Colonic mucosa (tissue), 4 donors: Measurements from ENCODE around the gene KCNK18. TPM values are rescaled to one million over a fixed set of nuclear protein-coding genes. Genes with fewer than 3 reads are reported as not detected.

Source experiments
- DNase-seq: peaks from one replicate; pipeline ENCODE4 v3.0.0-alpha.2; 2020
- H3K27ac ChIP-seq: fragments of 200-600 bp; one replicate; pipeline ENCODE4 v1.8.0; 2021
- H3K27me3 ChIP-seq: fragments of 200-600 bp; one replicate; pipeline ENCODE4 v1.8.0; 2021
- H3K36me3 ChIP-seq: fragments of 200-600 bp; one replicate; pipeline ENCODE4 v1.8.0; 2021
- H3K4me1 ChIP-seq: fragments of 200-600 bp; one replicate; pipeline ENCODE4 v1.8.0; 2021; ENCODE audit warnings: mild to moderate bottlenecking
- H3K4me3 ChIP-seq: fragments of 200-600 bp; one replicate; pipeline ENCODE4 v1.8.0; 2021
- H3K9ac ChIP-seq, 2 donors: one replicate each; pipeline ENCODE4 v1.7.0; 2013; ENCODE audit warnings: control low read depth in 2 of 2, low read depth in 2 of 2, low read length in 2 of 2
- H3K9me3 ChIP-seq: fragments of 200-600 bp; one replicate; pipeline ENCODE4 v1.8.0; 2021
- CTCF ChIP-seq: fragments of 200-600 bp; IDR thresholded peaks from one replicate; pipeline ENCODE4 v1.8.0; 2022; ENCODE audit warnings: antibody characterized with exemption, mild to moderate bottlenecking
- intact Hi-C: fragments of 100-400 bp; cut with DNase I; formaldehyde crosslinking; loops from one replicate; pipeline ENCODE4 v1.14.1; 2022
- total RNA-seq, 2 donors: library from RNA; stranded (reverse); fragmentation: NEBNext Ultra II Directional in 1 of 2; extraction: Animal tissue kit (Norgen Biotek cat#: 25700) in 1 of 2; gene quantifications; one replicate each; pipeline ENCODE4 v1.2.1, GENCODE V29; 2021
- donor health status: healthy.
- donor health status: DM: no; HTN: no; CAD: no.
- donor health status: DM: no; HTN: no; CAD: no.

KCNK18 gene
- total RNA-seq, 2 donors from 2014 or later = not detected

- Histone ChIP-seq H3K9ac (peak overlapping the region in 1 of 2 donors; percentile 24), H3K4me1 (peaks cover 4% of the 10 kb centered on the region), H3K9me3 (no peaks in the 10 kb centered on the region), H3K27me3 (peaks cover 74% of the 10 kb centered on the region), H3K27ac (no peak overlapping the region), H3K36me3 (no peaks in the 10 kb centered on the region), H3K4me3 (peak overlapping the region; percentile 16)
- peak; percentile 93 for TF ChIP-seq CTCF
- intact Hi-C loops = no loop called here
- peak; percentile 59 for DNase-seq
These were observed 29.3 kb upstream of the KCNK18 start for GRCh38 chr10:117167789-117168674.

- H3K27me3 ChIP-seq = peaks cover 67% of the 10 kb centered on the region
- no peak overlapping the region for H3K4me3 ChIP-seq
- intact Hi-C loops = no loop called here
- peaks cover 4% of the 10 kb centered on the region for H3K4me1 ChIP-seq
- DNase-seq = no peak
- no peak for TF ChIP-seq CTCF
- H3K36me3 ChIP-seq = no peaks in the 10 kb centered on the region
- no peak overlapping the region for H3K9ac ChIP-seq
- H3K9me3 ChIP-seq = no peaks in the 10 kb centered on the region
- H3K27ac ChIP-seq = no peak overlapping the region
These were observed 28.6 kb upstream of the KCNK18 start for GRCh38 chr10:117168729-117169128.

GRCh38 chr10:117169480-117169879 lies 27.8 kb upstream of the KCNK18 start:
- H3K4me3 ChIP-seq = no peak overlapping the region
- no peak overlapping the region for H3K9ac ChIP-seq
- H3K27me3 ChIP-seq = peaks cover 62% of the 10 kb centered on the region
- TF ChIP-seq CTCF = no peak
- DNase-seq = no peak
- H3K4me1 ChIP-seq = peaks cover 7% of the 10 kb centered on the region
- no peak overlapping the region for H3K27ac ChIP-seq
- H3K36me3 ChIP-seq = no peaks in the 10 kb centered on the region
- intact Hi-C loops = no loop called here
- no peaks in the 10 kb centered on the region for H3K9me3 ChIP-seq

- H3K36me3 ChIP-seq = no peaks in the 10 kb centered on the region
- H3K27me3 ChIP-seq = peaks cover 54% of the 10 kb centered on the region
- H3K9ac ChIP-seq = no peak overlapping the region
- no peaks in the 10 kb centered on the region for H3K9me3 ChIP-seq
- H3K4me3 ChIP-seq = no peak overlapping the region
- peaks cover 9% of the 10 kb centered on the region for H3K4me1 ChIP-seq
- no peak for DNase-seq
- TF ChIP-seq CTCF = no peak
- no peak overlapping the region for H3K27ac ChIP-seq
- intact Hi-C loops = no loop called here
These were observed 27.0 kb upstream of the KCNK18 start for GRCh38 chr10:117170244-117170643.

- DNase-seq = peak; percentile 93
- intact Hi-C loops = loop anchor here (2.0 kb wide), 1 partner anchor 378 kb away; no protein-coding TSS in a partner anchor
- peaks cover 5% of the 10 kb centered on the region for H3K4me1 ChIP-seq
- H3K27ac ChIP-seq = no peak overlapping the region
- no peaks in the 10 kb centered on the region for H3K36me3 ChIP-seq
- no peaks in the 10 kb centered on the region for H3K9me3 ChIP-seq
- peak; percentile 87 for TF ChIP-seq CTCF
- H3K27me3 ChIP-seq = peaks cover 10% of the 10 kb centered on the region
- H3K4me3 ChIP-seq = peak overlapping the region; percentile 50
- peak overlapping the region; percentile 48 to 53 for H3K9ac ChIP-seq
These were observed 22.7 kb upstream of the KCNK18 start for GRCh38 chr10:117174439-117175214.
